BJ (cell line): Measurements from ENCODE around the gene OPN1LW. TPM values are rescaled to one million over a fixed set of nuclear protein-coding genes. Genes with fewer than 3 reads are reported as not detected.
"Not testable (repeated sequence)": the region's sequence is repeated elsewhere in the genome, so short reads cannot be mapped to it uniquely, and the experiment has no call there.

Experiments used
- CTCF ChIA-PET: fragments of 350-600 bp; formaldehyde crosslinking; extraction: SDS; loops from one replicate; lab custom pipeline; 2021; ENCODE audit warnings: antibody characterized with exemption, inconsistent platforms; lab: Yijun Ruan, JAX
- POLR2A ChIA-PET: fragments of 300-600 bp; sonication (Branson Sonifier 250); formaldehyde crosslinking; extraction: SDS; loops from one replicate; lab custom pipeline; 2021; ENCODE audit warnings: antibody characterized with exemption; lab: Charles Lee
- DNase-seq: peaks from one replicate; pipeline ENCODE4 v3.0.0-alpha.2; 2011; ENCODE audit warnings: low read depth
- H3K27me3 ChIP-seq: 2 replicates; pipeline ENCODE4 v1.6.0; 2011; ENCODE audit warnings: low read length; ENCODE audit not compliant: control insufficient read depth, insufficient read depth
- H3K36me3 ChIP-seq: 2 replicates; pipeline ENCODE4 v1.5.1; 2011; ENCODE audit warnings: low read length; ENCODE audit not compliant: control insufficient read depth, insufficient read depth
- H3K4me3 ChIP-seq: 2 replicates; pipeline ENCODE4 v1.5.1; 2011; ENCODE audit warnings: low read depth, mild to moderate bottlenecking, control low read depth, low read length
- polyA plus RNA-seq: library from polyadenylated mRNA; depleted of rRNA; stranded (reverse); fragments of >200 nt; gene quantifications from 2 replicates; pipeline ENCODE4 v1.2.3, GENCODE V29; 2011; rRNA removed

The OPN1LW gene
- polyA plus RNA-seq, 1 experiment = not detected

DNA sequence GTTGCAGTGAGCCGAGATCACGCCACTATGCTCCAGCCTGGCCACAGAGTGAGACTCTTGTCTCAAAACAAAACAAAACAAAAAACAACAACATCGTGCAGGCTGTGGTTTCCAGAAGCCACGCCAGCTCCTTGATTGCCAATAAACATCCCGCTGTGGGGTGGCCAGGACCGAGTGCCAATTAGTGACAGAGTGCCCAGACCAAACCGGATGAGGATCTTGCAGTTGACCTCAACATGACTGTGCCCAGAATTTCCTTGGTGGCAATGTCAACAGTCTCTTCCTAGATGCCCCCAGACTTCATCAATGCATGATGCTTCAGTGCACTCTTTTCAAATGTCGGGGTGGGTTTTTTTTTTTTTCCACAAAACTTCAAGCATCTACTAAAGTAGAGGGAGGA, 39.8 kb downstream of the OPN1LW start:
- CTCF ChIA-PET, POLR2A ChIA-PET, DNase-seq: not testable (repeated sequence)

GRCh38 chrX:154192846-154193245, 48.8 kb downstream of the OPN1LW start:
- H3K4me3 ChIP-seq, H3K27me3 ChIP-seq, POLR2A ChIA-PET, DNase-seq, CTCF ChIA-PET, H3K36me3 ChIP-seq: not testable (repeated sequence)

More for the DNA sequence above, 39.8 kb downstream of the OPN1LW start:
- H3K36me3 ChIP-seq, H3K4me3 ChIP-seq, H3K27me3 ChIP-seq: not testable (repeated sequence)

- H3K36me3 ChIP-seq, DNase-seq, CTCF ChIA-PET, H3K4me3 ChIP-seq, H3K27me3 ChIP-seq, POLR2A ChIA-PET: not testable (repeated sequence)
Measured at GRCh38 chrX:154194316-154194715, 50.3 kb downstream of the OPN1LW start.

DNA sequence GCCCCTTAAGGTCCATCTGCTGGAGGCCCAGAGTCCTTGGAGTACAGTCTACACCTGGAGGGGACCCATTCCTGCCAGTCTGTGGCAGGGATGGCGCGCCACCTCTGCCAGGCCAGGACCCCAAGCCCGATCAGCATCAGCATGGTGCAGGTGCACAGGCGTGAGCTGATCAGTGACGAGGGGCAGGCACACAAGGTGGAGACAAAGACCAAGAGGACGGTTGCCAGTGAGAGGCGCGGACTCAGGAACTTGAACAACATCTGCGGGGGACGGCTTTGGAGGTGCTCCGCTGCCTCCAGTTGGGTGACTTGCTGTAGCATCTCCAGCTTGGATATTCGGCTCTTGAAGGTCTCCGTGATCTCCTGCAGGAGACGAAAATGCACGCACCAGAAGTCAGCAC, 52.4 kb downstream of the OPN1LW start:
- H3K36me3 ChIP-seq, H3K4me3 ChIP-seq, POLR2A ChIA-PET, CTCF ChIA-PET, DNase-seq, H3K27me3 ChIP-seq: not testable (repeated sequence)

Other genes starting within 250 kb of the OPN1LW start
- not detected in 2 replicates for gene AVPR2, start 239.6 kb upstream of the OPN1LW start, polyA plus RNA-seq
- gene ARHGAP4, start 218.0 kb upstream of the OPN1LW start, polyA plus RNA-seq = 0.39 and 0.82 TPM in 2 replicates
- gene NAA10, start 209.2 kb upstream of the OPN1LW start, polyA plus RNA-seq = 61.4 and 76.0 TPM in 2 replicates
- gene RENBP, start 199.6 kb upstream of the OPN1LW start, polyA plus RNA-seq = 0.36 and 0.43 TPM in 2 replicates
- 2.5 and 3.3 TPM in 2 replicates for gene HCFC1, start 172.4 kb upstream of the OPN1LW start, polyA plus RNA-seq
- gene TMEM187, start 171.5 kb upstream of the OPN1LW start, polyA plus RNA-seq = 6.0 and 8.7 TPM in 2 replicates
- gene IRAK1, start 124.3 kb upstream of the OPN1LW start, polyA plus RNA-seq = 33.4 and 42.6 TPM in 2 replicates
- gene MECP2, start 46.5 kb upstream of the OPN1LW start, polyA plus RNA-seq = 10.9 and 11.9 TPM in 2 replicates
- gene OPN1MW, start 38.4 kb downstream of the OPN1LW start, polyA plus RNA-seq = not detected in 2 replicates
- gene OPN1MW2, start 75.5 kb downstream of the OPN1LW start, polyA plus RNA-seq = not detected in 2 replicates
- gene OPN1MW3, start 113.3 kb downstream of the OPN1LW start, polyA plus RNA-seq = not detected in 2 replicates
- not detected in 2 replicates for gene TEX28, start 150.9 kb downstream of the OPN1LW start, polyA plus RNA-seq
- not detected in 2 replicates for gene TKTL1, start 151.6 kb downstream of the OPN1LW start, polyA plus RNA-seq
- 855 and 1,740 TPM in 2 replicates for gene FLNA, start 230.4 kb downstream of the OPN1LW start, polyA plus RNA-seq
- gene EMD, start 235.1 kb downstream of the OPN1LW start, polyA plus RNA-seq = 32.6 and 71.0 TPM in 2 replicates